Stimulated activated CD8-positive, alpha-beta memory T cell treated with anti-CD3 and anti-CD28 coated beads, Interleukin-15, amount 100 ng/mL, for 24 hours (primary cell): ENCODE measurements around the gene DMAC2.
"Not testable (repeated sequence)": the region's sequence is repeated elsewhere in the genome, so short reads cannot be mapped to it uniquely, and the experiment has no call there.

ENCODE experiments used
- DNase-seq: peaks from one replicate; pipeline ENCODE4 v3.0.0-alpha.2; 2020; ENCODE audit warnings: low read depth

Gene DMAC2

DNA sequence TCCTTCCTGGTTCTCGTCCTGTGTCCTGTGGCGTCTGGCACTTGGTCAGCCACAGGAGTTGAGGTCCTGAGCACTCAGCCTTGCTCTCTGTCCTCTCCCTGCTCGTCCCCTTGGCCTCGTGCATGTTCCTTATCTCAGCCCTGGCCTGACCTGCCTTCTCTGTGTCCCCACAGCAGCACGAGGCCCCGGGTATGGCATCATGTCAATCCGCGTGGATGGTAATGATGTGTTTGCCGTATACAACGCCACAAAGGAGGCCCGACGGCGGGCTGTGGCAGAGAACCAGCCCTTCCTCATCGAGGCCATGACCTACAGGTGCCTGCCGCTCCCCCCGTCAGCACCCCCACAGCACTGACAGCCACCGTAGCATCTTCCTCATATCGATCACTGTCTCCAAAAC is 17.3 kb downstream of the DMAC2 start:
- DNase-seq: no peak

DNA sequence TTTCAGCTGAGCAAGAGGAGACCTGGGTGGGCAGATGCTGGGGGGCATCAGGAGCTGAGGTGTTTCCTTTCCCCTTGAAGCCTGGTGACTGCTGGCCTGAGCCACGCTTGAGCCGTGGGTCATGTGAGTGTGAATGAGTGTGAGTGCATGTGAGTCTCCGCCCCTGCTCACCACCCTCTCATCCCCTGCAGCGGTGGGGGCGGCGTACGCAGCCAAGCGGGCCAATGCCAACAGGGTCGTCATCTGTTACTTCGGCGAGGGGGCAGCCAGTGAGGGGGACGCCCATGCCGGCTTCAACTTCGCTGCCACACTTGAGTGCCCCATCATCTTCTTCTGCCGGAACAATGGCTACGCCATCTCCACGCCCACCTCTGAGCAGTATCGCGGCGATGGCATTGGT is 17.7 kb downstream of the DMAC2 start:
- DNase-seq: no peak

DNA sequence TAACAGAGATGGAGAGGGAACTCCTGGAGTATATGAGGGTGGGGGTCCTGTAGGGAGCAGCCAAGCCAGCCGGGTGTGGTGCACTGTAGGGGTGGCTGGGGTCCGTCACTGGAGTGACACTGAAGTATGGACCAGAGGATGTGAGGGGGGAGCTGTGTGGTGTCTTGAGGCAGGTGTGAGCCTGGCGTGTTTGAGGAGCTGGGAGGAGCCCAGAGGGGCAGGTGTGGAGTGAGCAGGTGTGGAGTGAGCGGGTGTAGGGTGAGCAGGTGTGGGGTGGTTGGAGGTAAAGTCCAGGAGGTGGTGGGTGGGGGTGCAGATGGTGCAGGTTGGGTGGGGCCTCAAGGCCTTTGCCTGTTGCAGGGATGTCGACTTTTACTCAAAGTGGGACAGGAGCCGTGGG is 18.4 kb downstream of the DMAC2 start:
- DNase-seq: no peak

DNA sequence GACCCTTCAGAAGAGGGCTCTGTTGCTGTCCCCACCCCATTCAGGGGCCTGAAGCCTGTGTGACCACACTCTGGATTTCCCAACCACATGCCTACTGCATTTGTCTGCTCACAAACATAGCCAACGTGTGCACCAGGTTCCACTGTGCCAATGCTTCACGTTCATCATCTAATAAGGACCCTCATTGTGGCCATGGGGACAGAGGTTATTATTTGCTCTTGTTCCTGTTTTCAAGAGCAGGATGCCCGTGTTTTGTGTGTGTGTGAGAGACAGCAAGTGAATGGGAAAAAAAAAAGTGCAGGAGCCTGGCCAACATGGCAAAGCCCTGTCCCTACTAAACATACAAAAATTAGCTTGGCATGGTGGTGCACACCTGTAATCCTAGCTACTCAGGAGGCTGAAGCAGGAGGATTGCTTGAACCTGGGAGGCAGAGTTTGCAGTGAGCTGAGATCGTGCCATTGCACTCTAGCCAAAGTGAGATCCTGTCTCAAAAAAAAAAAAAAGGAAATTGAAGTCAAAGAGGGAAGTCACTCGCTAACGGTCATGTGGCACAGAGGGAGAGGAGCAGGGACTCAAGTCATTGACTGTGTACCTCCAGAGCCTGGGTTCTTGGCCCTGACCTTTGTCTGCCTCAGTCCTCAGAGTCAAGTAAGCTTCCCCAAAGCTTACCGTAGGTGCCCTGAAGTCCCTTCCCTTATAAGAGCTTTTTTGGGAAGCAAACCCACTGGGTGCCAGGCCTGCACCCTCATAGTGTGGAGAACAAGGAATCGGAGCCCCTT is 19.4 kb downstream of the DMAC2 start:
- no peak for DNase-seq

DNA sequence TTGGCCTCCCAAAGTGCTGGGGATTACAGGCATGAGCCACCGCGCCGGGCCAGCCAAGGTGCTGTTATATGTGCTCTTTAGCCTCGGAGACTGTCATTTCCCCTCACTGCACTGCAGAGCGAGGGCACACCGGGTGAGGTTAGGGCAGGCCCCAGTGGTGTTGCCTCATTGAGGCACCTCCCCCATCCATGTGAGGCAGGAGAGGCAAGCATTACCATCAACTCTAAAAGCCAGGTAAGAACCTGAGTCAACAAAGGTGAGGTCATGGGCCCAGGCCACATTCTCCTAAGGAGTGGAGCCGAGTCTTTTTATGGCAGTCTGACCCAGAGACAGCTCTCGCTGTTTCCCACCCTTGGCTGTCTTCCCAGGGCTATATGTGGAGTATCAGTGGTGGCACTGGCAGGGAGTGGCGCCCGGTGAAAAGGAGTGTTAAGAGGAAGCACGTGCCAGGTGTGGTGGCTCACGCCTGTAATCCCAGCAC is 23.5 kb downstream of the DMAC2 start:
- no peak for DNase-seq

DNA sequence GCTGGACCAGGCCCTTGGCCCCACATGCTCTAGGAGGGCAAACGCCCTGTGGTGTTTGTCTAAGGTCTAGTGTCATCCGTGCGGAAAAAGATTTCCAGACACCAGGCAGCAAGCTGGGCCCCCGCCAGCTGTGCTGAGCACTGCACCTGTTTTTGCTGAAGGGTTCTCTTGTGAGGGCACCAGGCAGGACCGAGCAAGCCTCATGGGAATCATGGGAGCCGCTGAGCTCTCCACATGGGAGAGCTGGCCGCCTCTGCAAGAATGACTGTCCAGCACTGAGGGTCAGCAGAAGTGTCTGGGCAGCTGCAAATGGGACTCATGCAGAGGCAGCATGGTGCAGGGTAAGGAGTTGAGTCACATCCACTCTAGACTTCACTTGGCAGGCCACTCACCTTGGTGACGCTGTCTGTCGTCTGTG is 24.5 kb downstream of the DMAC2 start:
- DNase-seq: no peak

DNA sequence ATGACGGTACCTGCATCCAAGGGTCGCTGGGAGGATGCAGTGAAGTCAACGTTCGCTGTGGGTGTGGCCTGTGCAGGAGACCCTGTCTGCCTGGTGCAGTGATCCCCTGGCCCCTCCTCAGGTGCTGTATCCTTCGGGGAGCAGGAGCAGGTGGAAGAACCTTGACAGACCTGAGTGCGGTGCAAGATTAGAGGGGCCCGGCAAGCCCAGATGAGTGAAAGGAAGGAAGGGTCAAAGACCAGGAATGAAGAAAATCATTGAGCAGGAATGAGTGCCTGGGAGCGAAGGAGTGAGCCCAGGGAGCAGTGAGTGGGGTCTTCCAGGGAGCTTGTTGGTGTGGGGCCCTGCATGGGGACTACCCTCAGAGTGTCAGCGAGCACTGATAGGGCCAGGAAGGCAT is 25.3 kb downstream of the DMAC2 start:
- no peak for DNase-seq

DNA sequence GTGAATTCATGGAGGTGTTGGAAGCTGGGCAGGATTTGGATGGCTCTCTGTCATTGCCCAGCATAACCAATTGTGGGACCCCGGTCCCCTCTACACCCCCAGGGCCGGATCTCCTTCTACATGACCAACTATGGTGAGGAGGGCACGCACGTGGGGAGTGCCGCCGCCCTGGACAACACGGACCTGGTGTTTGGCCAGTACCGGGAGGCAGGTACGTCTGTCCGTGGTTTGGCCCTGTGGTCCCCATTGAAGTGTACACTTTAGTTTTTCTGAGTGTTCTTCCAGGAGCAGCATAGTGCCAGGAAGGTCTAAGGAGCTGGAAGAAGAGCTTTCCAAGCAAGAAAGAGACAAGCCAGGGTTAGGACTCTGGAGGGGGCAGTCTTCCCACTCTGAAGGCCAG is 25.8 kb downstream of the DMAC2 start:
- DNase-seq: no peak

DNA sequence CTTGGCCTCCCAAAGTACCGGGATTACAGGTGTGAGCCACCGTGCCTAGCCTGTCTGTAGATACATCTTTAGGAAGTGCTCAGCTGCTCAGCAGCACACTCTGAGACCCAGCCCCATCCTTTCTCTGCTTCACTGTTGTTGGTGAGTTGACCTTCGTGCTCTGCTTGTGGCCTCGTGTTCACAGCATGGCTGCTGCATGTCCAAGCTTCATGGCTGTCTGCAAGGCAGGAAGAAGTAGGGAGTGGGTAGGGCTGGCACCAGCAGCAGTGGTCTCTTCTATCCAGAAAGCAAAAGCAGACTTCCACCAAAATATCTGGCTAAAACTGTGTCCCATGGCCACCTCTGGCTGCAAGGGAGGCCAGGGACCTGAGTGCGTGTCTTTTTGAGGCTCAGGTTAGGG is 26.8 kb downstream of the DMAC2 start:
- DNase-seq: no peak

DNA sequence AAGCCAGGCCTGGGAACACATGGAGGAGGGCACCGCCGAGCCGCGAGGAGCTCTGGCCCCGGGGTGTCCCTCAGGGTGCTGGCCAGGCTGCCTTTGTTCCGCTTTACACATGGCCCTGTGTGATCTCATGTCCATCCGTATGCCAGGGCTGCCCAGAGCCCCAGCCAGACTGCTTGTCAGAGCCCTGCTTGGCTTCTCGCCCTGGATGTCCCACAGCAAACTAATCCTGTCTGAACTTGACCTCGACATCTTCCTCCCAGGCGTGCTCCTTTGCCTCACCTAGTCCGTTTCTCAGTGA is 27.8 kb downstream of the DMAC2 start:
- no peak for DNase-seq

DNA sequence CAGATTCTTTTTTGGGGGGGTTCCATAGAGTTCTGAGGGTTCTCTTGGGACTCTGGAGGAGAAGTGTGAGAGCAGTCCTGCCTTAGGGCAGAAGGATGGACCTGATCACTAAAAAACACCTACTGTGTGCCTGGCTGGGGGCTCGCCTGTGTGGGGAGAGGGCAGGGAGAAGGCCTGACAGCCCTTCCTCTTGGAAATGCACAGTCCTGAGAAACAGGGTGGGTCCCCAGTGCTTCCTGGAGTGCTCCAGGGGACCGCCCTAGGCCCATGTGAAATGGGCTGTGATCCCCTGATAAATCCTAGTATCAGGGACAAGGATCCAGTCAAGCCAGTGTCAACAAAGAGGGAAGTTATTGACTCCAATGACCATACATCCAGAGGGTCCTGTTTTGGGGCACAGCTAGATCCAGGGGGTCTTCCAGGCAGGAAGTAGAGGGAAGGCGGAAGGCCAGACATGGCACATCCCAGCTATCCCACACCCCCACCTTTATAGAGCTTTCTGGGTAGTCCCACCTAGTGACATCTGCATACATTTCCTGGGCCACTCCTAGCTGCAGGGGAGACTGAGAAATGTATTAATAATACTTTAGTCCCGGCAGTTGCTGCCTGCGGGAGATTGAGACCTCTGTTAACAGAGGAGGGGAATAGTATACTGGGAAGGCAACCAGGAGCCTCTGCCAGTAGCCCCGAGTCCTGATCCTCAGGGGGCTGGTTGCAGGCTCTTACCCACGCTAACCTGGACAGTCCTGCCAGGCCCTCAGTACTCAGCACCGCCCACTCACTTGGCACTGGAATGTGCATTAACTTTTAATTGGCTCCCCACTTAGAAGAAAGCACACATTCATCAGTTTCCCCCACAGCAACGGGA is 28.4 kb downstream of the DMAC2 start:
- no peak for DNase-seq

DNA sequence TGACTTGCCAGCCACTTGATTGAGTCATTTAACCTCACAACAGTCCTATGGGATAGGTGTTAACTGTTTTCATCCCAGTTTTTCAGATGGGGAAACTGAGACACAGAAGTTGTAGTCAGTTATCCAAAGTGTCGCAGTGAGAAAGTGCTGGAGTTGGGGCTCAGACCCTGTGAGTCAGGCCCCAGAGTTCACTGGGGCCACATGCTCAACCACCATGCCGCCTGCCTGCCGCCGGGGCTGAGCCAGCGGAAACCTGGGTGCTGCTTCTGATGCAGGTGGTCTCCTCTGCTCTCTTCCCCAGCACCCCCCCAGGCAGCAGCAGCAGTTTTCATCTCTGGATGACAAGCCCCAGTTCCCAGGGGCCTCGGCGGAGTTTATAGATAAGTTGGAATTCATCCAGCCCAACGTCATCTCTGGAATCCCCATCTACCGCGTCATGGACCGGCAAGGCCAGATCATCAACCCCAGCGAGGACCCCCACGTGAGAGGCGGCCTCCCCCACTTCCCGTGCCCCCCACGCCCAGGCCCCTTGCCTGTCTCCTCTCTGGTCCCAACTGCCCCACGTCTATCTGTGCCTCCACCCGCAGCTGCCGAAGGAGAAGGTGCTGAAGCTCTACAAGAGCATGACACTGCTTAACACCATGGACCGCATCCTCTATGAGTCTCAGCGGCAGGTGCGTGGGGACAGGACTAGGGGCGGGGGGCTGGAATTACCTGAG is 29.2 kb downstream of the DMAC2 start:
- DNase-seq: no peak

DNA sequence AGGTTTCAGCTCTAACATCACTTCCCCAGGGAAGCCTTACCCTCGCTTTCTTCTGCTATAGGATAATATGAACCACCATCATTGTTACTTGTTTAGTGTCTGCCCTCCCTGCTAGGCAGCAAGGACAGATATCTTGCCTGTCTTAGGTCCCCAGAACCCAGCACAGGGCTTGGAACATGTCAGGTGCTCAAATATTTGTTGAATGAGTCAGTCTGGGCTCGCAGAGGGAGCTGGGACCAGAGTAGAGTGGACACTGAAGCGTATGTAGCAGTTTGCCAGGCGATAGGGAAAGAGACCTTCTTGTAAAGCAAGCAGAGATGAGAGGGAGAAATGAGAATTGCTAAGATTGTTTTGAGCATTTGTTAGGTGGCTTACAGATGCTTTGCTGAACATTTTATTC is 30.4 kb downstream of the DMAC2 start:
- DNase-seq: no peak

DNA sequence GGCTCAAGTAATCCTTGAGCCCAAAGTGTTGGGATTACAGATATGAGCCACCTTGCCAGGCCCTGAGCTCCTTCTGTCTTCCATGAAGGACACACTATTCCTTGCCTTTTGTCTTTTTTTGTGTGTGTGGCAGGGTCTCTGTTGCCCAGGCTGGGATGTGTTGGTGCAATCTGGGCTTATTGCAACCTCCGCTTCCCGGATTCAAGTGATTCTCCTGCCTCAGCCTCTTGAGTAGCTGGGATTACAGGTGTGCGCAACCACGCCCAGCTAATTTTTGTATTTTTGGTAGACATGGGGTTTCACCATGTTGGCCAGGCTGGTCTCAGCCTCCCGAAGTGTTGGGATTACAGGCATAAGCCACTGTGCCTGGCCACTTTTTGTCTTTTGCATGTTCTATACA is 30.9 kb downstream of the DMAC2 start:
- DNase-seq: not testable (repeated sequence)

DNA sequence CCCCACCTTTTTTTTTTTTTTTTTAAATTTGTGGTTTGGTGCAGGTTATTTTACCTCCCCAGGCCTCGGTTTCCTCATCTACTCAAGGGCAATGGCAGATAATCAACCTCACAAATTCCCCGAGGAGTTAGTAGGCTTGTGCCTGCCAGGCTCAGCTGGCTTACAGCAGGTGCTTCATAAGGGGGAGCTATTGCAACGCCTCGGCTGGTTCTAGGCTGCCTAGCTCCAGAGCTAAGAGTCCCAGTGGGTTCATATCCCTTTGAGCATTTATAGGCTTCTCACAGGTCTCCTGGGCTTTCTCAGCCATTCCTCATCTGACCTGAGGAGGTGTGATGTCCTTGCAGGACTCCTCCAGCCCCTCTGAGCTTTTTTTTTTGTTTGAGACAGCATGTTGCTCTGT is 31.5 kb downstream of the DMAC2 start:
- DNase-seq: no peak

DNA sequence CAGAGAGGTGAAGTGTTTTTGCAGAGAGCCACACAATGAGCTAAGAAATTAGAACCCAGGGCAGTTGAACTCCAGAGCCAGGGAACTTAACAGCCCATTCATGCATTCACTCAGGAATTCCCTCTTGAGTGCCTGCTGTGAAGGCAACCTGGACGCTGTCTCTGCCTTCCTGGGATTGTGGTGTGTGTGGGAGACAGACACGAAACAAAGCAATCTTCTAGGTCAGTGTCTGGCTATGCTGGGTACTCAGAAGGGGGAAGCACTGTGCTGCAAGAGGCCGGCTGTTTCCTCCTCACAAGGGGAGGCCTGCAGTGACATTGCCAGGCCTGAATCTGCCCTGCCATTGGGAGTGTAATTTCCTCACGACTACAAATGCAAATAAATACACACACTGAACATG is 32.4 kb downstream of the DMAC2 start:
- no peak for DNase-seq

DNA sequence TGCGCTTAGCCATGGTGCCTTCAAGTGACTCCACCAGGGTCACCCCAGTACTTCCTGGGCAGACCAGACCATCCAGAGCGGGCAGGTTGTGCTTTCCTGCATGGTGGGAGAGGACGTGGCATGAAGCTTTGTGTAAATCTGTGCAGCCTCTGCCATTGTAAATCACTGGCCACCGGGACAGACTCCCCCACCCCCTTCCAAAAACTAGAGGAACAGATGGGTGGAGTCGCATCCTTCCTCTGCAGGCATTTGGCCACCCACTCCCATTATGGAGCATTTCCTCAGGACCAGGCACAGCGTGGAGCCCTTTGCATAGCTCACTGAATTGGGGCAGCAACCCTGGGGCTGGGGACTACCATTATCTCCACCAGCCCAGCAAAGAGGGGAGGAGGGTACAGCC is 33.9 kb downstream of the DMAC2 start:
- DNase-seq: no peak

DNA sequence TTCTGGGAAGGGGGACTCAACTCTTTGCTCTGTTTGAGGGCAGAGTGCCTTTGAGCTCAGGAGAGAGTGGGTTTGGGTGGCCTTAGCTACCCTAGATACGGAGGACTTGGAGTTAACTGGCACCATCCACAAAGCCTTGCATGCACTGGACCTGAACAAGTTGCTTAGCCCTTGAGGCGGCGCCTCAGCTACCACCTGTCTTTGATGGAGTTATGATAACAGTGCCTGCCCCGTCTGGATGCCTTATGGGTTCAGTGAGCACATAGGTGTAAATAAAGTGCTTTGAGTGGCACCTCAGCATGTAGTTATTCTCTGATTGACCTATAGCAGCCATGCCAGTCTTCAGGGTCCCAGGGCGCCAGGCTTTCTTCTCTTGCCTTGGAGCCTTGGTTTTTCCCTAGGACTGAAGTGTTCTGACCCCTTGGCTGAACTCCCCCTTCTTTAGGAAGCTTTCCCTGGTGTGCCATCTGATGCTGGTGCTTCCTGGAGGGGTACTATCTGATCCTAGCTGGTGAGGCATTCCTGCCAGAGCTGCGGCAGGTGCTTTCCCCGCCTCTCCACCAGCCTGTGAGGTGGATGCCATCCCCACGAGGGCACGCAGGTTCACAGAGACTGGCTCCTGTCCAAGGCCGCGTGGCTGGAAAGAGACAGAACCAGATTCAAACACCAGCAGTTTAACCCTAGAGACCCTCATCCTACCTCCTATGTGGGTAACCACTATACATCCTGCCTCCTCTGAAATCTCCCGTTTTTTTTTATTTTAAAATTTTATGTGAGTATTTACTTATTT is 36.3 kb downstream of the DMAC2 start:
- no peak for DNase-seq

DNA sequence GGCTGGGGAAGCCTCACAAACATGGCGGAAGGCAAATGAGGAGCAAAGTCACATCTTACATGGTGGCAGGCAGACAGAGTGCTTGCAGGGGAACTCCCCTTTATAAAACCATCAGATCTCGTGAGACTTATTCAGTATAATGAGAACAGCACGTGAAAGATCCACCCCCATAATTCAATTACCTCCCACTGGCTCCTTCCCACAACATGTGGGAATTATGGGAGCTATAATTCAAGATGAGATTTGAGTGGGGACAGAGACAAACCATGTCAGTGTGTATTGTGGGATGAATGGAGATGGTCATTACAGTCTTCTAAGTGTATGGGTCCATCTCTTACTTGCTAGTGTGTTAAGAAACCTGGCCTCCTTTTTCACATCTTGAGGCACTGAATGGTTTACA is 37.7 kb downstream of the DMAC2 start:
- no peak for DNase-seq

DNA sequence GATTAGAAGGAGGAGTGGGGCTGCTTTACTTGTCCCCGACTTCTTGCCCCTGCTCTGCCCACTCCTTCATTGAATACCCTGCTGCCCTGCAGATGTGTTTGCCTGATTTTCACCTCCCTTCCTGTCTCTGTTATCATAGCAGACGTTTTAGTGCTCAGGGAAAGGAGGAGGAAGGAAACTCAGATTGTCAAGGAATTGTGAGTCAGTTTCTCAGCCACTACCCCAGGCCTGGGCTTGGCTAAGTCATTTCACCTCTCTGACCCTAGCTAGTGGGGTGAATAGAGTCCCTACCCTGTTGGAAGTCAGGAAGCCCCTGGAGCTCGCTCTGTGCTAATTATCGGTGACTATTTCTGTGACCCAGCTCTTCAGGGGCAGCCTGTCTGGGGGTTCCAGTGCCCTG is 38.2 kb downstream of the DMAC2 start:
- DNase-seq: no peak

DNA sequence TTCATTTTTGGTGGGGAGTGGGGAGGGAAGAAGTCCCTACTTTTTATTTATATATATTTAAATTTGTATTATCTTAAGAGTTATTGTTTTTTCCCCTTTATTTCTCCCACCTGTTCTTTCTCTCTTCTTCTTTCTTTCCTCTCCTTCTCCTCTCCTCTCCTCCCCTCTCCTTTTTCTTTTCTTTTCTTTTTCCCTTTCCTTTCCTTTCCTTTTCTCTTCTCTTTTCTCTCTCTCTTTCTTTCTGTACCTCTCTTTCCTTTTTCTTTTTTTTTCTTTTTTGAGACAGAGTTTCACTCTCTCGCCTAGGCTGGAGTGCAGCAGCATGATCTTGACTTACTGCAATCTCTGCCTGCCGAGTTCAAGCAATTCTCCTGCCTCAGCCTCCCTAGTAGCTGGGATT is 40.2 kb downstream of the DMAC2 start:
- no peak for DNase-seq

DNA sequence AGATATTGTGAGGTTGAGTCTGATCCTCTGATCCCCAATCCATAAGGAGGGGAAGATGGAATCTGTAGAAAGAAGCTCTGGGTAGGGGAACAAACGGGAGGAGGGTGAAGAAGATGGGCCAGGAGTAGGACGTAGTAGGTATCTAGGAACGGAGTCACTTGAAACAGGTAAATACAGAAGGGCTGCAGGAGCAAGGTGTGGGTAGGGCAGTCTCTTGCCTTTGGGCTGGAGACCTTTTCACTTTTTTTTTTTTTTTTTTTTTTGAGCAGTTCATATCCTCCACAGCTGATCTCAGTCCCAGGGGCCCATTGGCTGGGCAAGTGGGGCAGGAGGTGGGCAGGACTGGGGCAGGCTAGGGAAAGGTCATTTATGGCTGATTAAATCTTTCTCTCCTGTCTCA is 40.6 kb downstream of the DMAC2 start:
- DNase-seq: no peak
